WTC11 (cell line): ENCODE data around the gene HDLBP. TPM values are rescaled to one million over a fixed set of nuclear protein-coding genes. Genes with fewer than 3 reads are reported as not detected.

Source experiments
- ATAC-seq: fragments of 200-7000 bp; cut with Tn5 transposase; 2 replicates; pipeline ENCODE4 v1.10.0; 2021; ENCODE audit warnings: mild to moderate bottlenecking, moderate library complexity
- CTCF ChIA-PET: fragments of 300-600 bp; sonication (Branson Sonifier 250); formaldehyde crosslinking; loops from one replicate; lab custom pipeline; 2021; ENCODE audit warnings: antibody characterized with exemption; lab: Charles Lee
- POLR2A ChIA-PET: fragments of 350-600 bp; sonication (Branson Sonifier 250); formaldehyde crosslinking; loops from one replicate; lab custom pipeline; 2021; ENCODE audit warnings: antibody characterized with exemption; lab: Charles Lee
- DNase-seq: peaks from one replicate; pipeline ENCODE4 v3.0.0; 2021; ENCODE audit warnings: low spot score
- H3K27ac Mint-ChIP-seq: 2 replicates; pipeline ENCODE4 v1.8.0; 2021; ENCODE audit warnings: mixed read lengths
- H3K27me3 Mint-ChIP-seq: 2 replicates; pipeline ENCODE4 v1.8.0; 2021; ENCODE audit warnings: low read depth, mild to moderate bottlenecking, moderate library complexity, mixed read lengths
- H3K36me3 Mint-ChIP-seq: 2 replicates; pipeline ENCODE4 v1.8.0; 2021; ENCODE audit warnings: mixed read lengths
- H3K4me1 Mint-ChIP-seq: 2 replicates; pipeline ENCODE4 v1.8.0; 2022; ENCODE audit warnings: mixed read lengths
- H3K4me3 Mint-ChIP-seq: 2 replicates; pipeline ENCODE4 v1.8.0; 2021; ENCODE audit warnings: mild to moderate bottlenecking, moderate library complexity, mixed read lengths
- H3K9me3 Mint-ChIP-seq: 2 replicates; pipeline ENCODE4 v1.8.0; 2021; ENCODE audit warnings: mixed read lengths
- CBFB ChIP-seq: sonication (generic); formaldehyde crosslinking; IDR thresholded peaks from 2 replicates; pipeline ENCODE4 v1.8.1; 2022; ENCODE audit warnings: mild to moderate bottlenecking, low read depth, missing genetic modification reagents
- FOXK1 ChIP-seq: sonication (generic); formaldehyde crosslinking; IDR thresholded peaks from 2 replicates; pipeline ENCODE4 v1.8.0; 2022; ENCODE audit warnings: mild to moderate bottlenecking, moderate library complexity, missing genetic modification reagents
- NR2C2 ChIP-seq: sonication (generic); formaldehyde crosslinking; IDR thresholded peaks from 2 replicates; pipeline ENCODE4 v1.8.0; 2022; ENCODE audit warnings: mild to moderate bottlenecking, missing genetic modification reagents
- PRDM15 ChIP-seq: sonication (generic); formaldehyde crosslinking; IDR thresholded peaks from 2 replicates; pipeline ENCODE4 v1.8.0; 2022; ENCODE audit warnings: missing genetic modification reagents
- RORB ChIP-seq: fragments of 250-450 bp; sonication (Bioruptor Pico); IDR thresholded peaks from 2 replicates; pipeline ENCODE4 v1.9.0; 2021; ENCODE audit warnings: mild to moderate bottlenecking
- SMAD4 ChIP-seq: sonication (generic); formaldehyde crosslinking; IDR thresholded peaks from 2 replicates; pipeline ENCODE4 v1.8.0; 2022; ENCODE audit warnings: mild to moderate bottlenecking, missing genetic modification reagents
- SOX15 ChIP-seq: fragments of 250-450 bp; sonication (Bioruptor Pico); IDR thresholded peaks from 2 replicates; pipeline ENCODE4 v1.9.0; 2021; ENCODE audit warnings: mild to moderate bottlenecking
- SP1 ChIP-seq: sonication (generic); formaldehyde crosslinking; conservative IDR thresholded peaks from 2 replicates; pipeline ENCODE4 v1.8.1; 2022; ENCODE audit warnings: missing genetic modification reagents
- TP53 ChIP-seq: sonication (generic); formaldehyde crosslinking; IDR thresholded peaks from 2 replicates; pipeline ENCODE4 v1.8.1; 2023; ENCODE audit warnings: mild to moderate bottlenecking, missing genetic modification reagents
- USF1 ChIP-seq: sonication (generic); formaldehyde crosslinking; IDR thresholded peaks from 2 replicates; pipeline ENCODE4 v1.8.0; 2022; ENCODE audit warnings: mild to moderate bottlenecking, missing genetic modification reagents
- ZBTB43 ChIP-seq: sonication (generic); formaldehyde crosslinking; IDR thresholded peaks from 2 replicates; pipeline ENCODE4 v1.8.1; 2023; ENCODE audit warnings: mild to moderate bottlenecking, missing genetic modification reagents
- ZNF416 ChIP-seq: fragments of 250-450 bp; sonication (Bioruptor Pico); IDR thresholded peaks from 2 replicates; pipeline ENCODE4 v1.9.0; 2021; ENCODE audit warnings: mild to moderate bottlenecking, inconsistent platforms
- ZNF425 ChIP-seq: fragments of 250-450 bp; sonication (Bioruptor Pico); conservative IDR thresholded peaks from 2 replicates; pipeline ENCODE4 v1.9.0; 2021; ENCODE audit warnings: mild to moderate bottlenecking
- ZNF512 ChIP-seq: sonication (generic); formaldehyde crosslinking; IDR thresholded peaks from 2 replicates; pipeline ENCODE4 v1.8.1; 2022; ENCODE audit warnings: missing genetic modification reagents, borderline replicate concordance
- total RNA-seq: library from RNA; stranded (reverse); gene quantifications from 3 replicates; pipeline ENCODE4 v1.2.3, GENCODE V29; 2021
- TF ChIP-seq, protein P1 (sequence below): fragments of 250-450 bp; sonication (Bioruptor Pico); IDR thresholded peaks from 2 replicates; pipeline ENCODE4 v2.1.2; 2022; ENCODE audit warnings: mild to moderate bottlenecking, moderate library complexity
- TF ChIP-seq, protein P2 (sequence below): sonication (generic); formaldehyde crosslinking; IDR thresholded peaks from 2 replicates; pipeline ENCODE4 v1.8.1; 2022; ENCODE audit warnings: low read depth, mild to moderate bottlenecking, moderate library complexity, missing genetic modification reagents, borderline replicate concordance

The HDLBP gene
- total RNA-seq, 1 experiment from 2014 or later, result 368 TPM

- TF ChIP-seq, protein P1, sequence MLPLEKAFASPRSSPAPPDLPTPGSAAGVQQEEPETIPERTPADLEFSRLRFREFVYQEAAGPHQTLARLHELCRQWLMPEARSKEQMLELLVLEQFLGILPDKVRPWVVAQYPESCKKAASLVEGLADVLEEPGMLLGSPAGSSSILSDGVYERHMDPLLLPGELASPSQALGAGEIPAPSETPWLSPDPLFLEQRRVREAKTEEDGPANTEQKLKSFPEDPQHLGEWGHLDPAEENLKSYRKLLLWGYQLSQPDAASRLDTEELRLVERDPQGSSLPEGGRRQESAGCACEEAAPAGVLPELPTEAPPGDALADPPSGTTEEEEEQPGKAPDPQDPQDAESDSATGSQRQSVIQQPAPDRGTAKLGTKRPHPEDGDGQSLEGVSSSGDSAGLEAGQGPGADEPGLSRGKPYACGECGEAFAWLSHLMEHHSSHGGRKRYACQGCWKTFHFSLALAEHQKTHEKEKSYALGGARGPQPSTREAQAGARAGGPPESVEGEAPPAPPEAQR, result no peak
- TF ChIP-seq ZNF425 (CRISPR knock-in tag) (no peak), USF1 (no peak), RORB (CRISPR knock-in tag) (no peak), SOX15 (CRISPR knock-in tag) (no peak)
Observed at GRCh38 chr2:241344925-241345651, 29.6 kb upstream of the HDLBP start (continued).

GRCh38 chr2:241340631-241341163, 25.2 kb upstream of the HDLBP start:
- H3K27ac Mint-ChIP-seq, result no peak overlapping the region
- no peak for ATAC-seq
- H3K36me3 Mint-ChIP-seq, result peaks cover 85% of the 10 kb centered on the region
- ChIA-PET POLR2A (no interaction called here), CTCF (no interaction called here)
- no peak for DNase-seq
- H3K27me3 Mint-ChIP-seq, result no peaks in the 10 kb centered on the region
- no peaks in the 10 kb centered on the region for H3K9me3 Mint-ChIP-seq
- no peak for TF ChIP-seq ZNF512 (CRISPR knock-in tag)
- no peak for TF ChIP-seq CBFB (CRISPR knock-in tag)
- no peak for TF ChIP-seq FOXK1
- TF ChIP-seq ZBTB43, result no peak
- TF ChIP-seq TP53 (CRISPR knock-in tag), result no peak
- TF ChIP-seq ZNF416 (CRISPR knock-in tag), result no peak
- TF ChIP-seq, protein P2, sequence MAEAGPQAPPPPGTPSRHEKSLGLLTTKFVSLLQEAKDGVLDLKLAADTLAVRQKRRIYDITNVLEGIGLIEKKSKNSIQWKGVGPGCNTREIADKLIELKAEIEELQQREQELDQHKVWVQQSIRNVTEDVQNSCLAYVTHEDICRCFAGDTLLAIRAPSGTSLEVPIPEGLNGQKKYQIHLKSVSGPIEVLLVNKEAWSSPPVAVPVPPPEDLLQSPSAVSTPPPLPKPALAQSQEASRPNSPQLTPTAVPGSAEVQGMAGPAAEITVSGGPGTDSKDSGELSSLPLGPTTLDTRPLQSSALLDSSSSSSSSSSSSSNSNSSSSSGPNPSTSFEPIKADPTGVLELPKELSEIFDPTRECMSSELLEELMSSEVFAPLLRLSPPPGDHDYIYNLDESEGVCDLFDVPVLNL (CRISPR knock-in tag), result no peak
- no peak for TF ChIP-seq NR2C2 (CRISPR knock-in tag)
- no peak for TF ChIP-seq SMAD4 (CRISPR knock-in tag)
- no peak for TF ChIP-seq PRDM15 (CRISPR knock-in tag)
- no peak for TF ChIP-seq SP1 (CRISPR knock-in tag)
- H3K4me3 Mint-ChIP-seq, result no peak overlapping the region
- H3K4me1 Mint-ChIP-seq, result no peaks in the 10 kb centered on the region
